Measurements from ENCODE around the gene TACC3.
"Not testable (repeated sequence)": the region's sequence is repeated elsewhere in the genome, so short reads cannot be mapped to it uniquely, and the experiment has no call there.

Gene TACC3

DNA sequence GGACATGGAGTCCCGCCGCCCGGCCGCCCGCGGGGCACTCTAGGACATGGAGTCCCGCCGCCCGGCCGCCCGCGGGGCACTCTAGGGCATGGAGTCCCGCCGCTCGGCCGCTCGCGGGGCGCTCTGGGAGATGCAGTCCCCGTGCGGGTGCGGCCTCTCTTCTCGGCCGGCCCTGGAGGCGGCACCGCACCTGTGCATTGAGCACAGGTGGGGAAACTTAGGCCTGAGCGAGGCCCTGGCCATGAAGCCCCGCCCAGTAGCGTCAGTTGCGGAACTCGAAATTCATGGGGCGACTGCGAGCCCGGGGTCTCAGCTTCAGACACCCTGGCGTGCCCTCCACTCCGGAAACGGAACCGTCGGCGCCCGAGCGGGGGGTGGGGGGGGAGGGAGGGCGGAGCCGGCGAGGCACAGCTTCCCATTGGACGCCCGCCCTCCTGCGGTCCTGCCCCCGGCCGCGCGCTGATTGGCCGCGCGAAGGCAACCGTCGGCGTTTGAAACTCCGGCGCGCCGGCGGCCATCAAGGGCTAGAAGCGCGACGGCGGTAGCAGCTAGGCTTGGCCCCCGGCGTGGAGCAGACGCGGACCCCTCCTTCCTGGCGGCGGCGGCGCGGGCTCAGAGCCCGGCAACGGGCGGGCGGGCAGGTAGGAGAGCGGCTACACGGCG is at the start of gene TACC3, which contains the start of gene TMEM129:
Gene TACC3, plus strand, starts transcription at position 519 of the 663 bp plus-strand sequence. CDS start 1,901 bp downstream, outside the sequence.
Gene TMEM129, minus strand, starts transcription at position 321 of the 663 bp plus-strand sequence. CDS start 486 bp downstream, outside the sequence.
- peak; percentile 96 to 98 for DNase-seq

GRCh38 chr4:1673671-1674070 is 47.6 kb upstream of the TACC3 start:
- no peak for DNase-seq

DNA sequence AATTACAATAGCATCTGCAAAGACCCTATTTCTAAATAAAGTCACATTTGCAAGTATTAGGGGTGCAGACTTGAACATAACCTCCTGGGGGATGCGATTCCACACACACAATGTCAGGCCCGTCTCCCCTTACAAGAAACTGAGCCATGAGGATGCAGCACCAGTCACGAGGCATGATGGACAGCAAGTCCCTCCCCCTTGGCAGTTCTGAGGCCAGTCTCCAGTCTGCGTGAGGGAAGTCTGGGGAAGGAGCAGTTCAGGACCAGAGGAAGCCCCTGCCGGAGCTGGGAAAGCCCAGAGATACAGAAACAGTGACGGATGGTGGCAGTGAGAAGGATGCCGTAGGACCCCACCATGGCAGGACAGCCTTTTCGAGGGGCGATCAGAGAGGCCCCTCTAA is 46.6 kb upstream of the TACC3 start:
- DNase-seq = no peak

DNA sequence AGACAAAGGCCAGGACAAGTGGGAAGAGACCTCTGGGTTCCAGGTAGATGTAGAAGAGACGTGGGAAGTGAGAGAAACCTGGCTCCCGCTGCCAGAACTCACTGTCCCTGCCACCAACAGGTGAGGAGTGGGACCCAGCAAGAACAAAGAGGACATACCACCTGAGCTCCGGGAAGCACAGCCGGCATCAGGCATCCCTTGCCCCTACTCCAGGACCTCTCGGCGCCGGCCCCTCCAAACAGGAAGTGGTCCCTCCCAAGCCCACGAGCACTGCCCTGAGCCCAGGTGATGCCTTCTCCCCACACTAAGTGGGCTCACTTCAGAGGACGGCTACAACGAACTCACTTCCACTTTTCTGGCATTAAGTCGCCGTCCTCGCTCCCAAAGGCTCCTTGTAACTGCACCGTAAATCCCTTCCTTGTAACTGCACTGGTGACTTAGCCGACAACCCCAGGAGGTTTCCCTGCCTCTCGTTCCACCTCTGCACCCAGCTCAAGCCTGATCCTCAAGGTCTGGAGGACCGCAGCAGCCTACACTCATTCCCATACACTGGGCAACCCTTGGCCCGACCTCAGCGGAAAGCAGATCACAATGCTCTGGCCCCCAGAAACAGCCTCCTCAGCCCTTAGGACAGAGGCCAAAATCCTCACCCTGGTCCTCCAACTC is 46.1 kb upstream of the TACC3 start:
- DNase-seq = no peak

DNA sequence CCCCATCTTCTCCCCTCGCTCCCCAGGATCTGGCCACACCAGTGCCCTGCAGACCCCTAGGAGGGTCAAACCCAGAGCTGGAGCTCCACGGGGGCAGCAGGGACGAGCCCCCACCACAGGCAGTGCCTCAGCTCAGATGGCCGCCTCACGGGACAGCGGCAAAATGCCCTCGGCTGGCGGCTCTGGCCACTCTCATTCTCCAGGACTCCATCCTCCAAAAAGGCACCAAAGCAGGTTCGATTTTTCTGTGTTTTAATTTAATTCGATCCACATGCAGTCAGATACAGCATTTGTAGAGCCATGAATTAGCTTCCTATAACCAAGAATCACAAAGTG is 45.6 kb upstream of the TACC3 start:
- no peak for DNase-seq

- DNase-seq = no peak
These were observed 44.5 kb upstream of the TACC3 start for GRCh38 chr4:1676605-1677525.

GRCh38 chr4:1678244-1678643 is 43.1 kb upstream of the TACC3 start:
- no peak for DNase-seq

DNA sequence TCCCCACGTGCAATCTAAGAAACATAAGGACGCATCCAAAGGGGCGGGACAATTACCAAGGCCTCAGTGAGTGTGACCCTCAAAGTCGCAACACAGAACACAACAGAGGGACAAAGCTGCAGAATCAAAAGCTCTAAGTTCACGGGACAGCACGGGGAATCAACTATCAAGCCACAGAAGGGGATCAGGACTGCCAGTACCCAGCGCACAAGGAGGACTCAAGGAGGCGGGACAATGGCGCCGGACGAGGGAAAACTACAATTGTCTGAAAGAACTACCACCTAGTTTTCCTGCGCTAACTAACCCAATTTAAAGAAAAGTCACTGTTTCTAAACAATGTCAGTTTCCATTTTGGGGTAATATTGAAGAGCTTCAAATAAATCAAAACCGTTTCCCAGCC is 38.5 kb upstream of the TACC3 start:
- DNase-seq = no peak

DNA sequence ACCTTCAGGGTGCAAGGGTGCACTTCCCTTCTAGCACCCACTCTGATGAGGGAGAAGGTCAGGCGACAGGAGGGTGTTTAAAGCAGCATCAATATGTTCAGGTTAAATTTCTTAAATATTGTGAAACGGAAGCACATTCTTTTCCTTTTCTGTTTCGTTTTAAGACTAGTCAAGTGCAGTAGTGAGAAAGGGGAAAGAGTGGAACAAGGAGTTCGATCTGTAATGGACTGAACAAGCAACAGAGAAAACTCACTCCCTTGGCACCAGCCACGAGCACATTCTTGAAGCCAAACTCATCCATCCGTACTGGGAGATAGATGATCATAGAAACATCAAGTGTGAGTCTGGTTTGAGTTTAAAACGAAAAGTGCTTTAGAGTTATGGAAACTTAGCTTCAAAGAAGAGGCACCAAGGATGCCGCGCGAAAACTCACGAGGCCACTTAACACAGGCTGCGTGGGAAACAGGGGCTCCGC is 38.0 kb upstream of the TACC3 start:
- peak in 1 of 2 donors; percentile 19 for DNase-seq

DNA sequence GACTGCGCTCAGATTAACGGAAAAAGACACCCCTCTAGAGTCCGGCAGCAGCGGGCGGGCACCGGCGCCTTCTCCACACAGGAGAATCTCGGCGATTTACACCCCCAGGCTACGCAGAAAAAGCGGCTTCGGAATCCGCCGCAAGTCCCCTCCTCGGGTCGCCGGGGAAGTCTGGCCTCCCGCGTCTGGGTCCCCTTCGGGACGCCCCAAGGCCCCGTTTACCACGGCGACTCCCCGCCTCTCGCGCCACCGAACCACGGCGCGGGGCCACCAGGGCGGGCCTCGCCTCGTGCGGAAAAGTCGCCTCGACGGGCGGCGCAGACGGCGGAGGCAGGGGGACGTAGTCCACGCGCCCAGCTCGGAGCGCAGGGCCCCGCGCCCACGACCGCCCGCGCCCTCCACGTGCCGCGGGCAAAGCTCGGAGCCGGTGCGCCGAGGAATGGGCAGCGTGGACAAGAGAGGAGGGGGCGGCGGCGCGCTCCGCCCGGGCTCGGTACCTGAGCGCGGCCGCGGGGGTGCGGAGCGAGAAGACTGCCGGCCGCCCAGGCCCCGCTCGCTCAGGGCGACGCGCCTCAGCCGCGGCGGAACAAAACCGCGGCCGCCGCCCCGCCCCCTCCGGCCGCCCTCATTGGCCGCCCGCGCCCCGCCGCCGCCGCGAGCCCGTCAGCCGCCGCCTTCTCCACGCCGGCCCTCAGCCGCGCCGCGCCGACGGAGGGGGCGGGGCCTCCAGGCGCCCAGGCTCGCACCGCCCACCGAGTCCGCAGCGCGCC is 37.4 kb upstream of the TACC3 start, which contains the start of gene FAM53A:
Gene FAM53A, minus strand, starts transcription at position 578 of the 770 bp plus-strand sequence. CDS start 15,572 bp downstream, outside the sequence.
- DNase-seq = peak; percentile 93

DNA sequence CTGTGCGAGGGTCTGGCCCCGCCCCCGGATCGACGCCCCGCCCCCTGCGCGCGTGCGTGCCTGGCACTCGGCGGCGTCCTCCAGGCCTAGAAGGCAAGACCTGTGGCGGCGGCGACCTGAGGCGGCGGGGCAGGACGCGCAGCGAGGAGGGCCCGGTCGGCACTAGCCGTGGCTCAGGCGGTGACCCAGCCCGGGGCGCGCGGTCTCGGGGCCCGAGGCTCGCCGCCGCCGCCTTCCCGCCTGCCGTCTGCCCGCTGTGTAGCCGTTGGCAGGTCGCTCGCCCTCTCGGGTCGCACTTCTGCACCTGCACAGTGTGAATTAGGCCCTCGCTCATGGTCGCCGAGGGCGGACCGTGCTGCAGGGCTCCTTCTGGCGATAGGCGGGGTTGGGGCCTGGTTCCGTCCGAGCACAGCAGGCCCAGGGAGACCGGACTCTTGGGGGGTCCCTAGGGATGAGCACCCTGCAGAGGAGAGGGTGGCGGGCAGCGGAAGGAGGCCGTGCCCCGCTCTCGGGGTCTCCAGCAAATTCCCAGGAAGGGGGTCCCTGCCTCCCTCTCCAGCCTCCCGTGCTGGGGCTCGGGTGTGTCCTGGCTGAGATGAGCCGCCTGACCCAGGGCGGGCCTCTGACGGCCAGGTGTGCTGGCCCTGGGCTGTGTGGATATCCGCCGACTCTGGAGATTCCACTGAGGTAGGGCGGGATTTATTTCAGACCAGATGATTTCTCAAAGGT is 36.7 kb upstream of the TACC3 start:
- no peak for DNase-seq

DNA sequence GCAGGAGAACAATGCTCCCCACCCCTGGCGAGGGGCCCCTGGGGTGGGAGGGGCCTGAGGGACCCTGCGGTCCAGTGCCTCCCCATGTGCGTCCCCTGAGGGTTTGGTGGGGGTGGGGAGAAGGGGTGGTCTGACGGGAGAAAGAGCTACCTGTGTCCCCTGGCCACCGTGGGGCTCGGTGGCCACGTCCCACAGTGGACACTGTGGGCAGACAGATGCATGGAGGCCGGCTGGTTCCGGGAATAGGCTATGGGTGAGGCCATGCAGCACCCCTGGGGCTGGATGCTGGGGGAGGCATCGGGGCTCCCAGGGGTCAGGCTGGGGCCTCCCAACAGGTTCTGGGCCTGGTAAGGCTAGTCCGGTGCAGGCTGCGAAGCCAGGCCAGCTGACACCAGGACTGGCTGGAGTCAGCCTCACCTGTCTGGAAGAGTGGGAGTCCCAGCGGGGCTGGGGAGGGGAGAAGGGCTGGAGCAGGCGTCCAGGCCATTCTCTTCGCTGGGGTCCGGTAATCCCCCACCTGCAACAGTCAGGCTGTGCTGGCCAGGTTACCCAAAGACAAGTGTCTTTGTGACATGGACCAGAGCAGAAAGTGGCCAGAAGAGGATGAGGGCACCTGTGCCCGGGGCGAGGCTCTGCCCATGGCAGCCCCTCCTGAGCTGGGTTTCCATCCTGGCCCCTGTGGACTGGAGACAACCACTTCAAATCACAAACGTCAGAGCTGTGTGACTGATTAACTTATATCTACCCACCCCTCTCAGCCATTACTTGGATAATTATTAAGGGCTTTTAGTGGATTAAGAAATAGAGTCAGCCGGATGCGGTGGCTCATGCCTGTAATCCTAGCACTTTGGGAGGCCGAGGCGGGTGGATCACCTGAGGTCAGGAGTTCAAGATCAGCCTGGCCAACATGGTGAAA is 35.8 kb upstream of the TACC3 start:
- DNase-seq = no peak

- no peak for DNase-seq
These were observed 34.8 kb upstream of the TACC3 start for GRCh38 chr4:1686440-1687036.

DNA sequence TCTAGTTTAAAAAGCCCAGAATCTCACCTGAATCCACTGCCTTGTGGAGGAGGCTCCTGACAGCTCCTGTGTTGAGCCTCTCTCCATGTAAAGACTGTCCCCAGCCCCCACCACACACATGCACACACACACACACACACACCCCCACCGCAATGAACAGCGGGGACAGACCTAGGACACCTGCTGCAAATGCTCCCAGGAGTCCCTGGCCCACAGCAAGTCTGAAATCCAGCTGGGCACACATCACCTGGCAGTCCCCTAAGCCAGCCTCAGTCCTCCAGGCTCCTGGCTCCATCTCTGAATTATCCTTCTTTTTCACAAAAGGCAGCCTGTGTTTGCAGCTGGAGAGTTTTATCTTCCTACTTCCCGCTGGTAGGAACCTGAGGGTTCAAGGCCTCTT is 30.6 kb upstream of the TACC3 start:
- DNase-seq = no peak

DNA sequence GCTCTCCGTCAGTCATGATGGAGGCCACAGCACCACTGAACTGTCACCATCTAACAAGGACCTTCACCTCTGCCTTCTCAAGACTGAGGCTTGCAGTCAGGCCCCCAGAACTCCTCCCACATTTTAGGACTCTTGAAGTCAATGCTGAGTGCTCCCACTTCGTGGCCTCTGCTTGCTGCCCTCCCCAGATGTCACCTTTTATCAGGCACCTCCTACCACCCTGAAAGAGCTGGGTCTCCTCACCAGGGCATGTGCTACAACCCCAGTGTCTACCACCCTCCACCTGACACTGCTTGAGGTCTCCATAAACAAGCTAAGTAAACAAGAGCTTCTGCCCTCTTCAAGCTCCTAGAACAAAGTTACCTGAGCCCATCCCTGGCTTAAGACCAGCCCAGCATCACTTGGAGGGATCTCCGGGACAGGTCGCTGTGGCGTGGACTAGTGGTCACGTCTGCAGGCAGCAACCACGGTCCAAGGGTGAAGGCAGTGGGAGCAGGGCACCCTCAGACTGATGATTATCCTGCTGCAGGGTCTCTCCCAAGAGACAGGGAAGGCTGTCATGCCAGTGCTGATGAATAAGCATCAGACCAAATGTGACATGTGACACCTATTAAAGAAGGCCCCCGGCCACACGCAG is 29.5 kb upstream of the TACC3 start:
- DNase-seq = no peak

DNA sequence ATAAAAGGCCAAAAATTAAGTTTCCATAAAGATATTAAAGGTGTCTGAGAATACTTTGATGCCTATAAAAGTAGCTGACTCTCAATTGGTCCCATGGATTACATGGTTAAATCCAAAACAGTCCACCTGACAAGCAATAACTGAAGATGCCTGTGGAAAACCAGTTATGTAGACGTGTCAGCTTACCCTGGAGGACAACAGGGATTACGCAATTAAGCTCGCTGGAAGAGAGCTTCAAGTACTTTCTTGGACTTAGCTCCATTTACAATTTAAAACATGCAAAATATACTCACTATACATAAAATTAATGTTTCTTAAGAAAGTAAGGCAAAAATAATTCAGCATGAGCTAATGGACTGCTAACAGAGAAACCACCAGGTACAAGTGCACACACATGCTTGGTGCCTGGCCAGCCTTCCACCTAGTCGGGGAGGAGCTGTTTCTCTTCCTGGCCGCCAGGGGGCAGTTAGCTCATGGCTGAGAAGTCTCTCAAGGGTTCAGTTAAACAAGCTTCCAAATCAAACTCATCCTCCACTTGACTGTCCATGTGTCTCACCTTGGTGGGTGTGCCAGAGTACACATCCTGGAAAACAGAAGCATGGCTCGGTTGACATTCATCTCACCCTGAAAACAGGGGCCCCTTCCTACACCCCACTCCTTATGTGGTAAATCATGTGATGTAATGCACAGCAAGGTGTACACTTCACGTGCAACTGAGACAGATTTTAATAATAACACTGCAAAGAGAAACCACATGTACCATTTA is 28.0 kb upstream of the TACC3 start:
- DNase-seq = peak; percentile 82 to 83

GRCh38 chr4:1695913-1696312 is 25.4 kb upstream of the TACC3 start:
- DNase-seq = no peak

- DNase-seq = not testable (repeated sequence)
These were observed 19.6 kb upstream of the TACC3 start for GRCh38 chr4:1701671-1702070.

- DNase-seq = no peak
These were observed 17.5 kb upstream of the TACC3 start for GRCh38 chr4:1703867-1704266.
